Middle frontal gyrus (tissue), 1 donor: ENCODE data around the gene FHAD1.

Source experiments
- DNase-seq: peaks from one replicate; pipeline ENCODE4 v3.0.0-alpha.2; 2015; ENCODE audit warnings: low spot score; ENCODE audit errors: extremely low spot score

FHAD1 gene

GRCh38 chr1:15394258-15394690, 147.3 kb downstream of the FHAD1 start:
- no peak for DNase-seq

- DNase-seq: no peak
Observed at GRCh38 chr1:15397236-15397635, 150.2 kb downstream of the FHAD1 start.

DNA sequence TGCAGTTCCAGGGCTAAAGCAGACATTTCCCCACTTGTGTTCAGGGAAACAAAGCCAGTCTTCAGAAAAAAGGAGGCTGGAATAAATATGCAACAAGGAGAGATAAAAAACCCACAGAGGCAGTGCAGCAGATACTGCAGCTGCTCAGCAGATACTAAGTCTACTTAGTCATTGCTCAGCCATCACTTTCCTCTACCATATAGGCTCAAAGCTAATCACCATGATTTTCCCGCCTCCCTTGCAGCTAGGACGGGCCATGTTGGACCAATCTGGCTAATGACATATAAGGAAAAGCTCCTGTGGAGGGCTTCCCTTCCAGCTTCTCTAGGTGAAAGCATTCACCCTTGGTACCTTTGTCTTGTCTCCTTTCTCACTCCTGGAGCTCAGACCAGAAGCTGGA, 152.7 kb downstream of the FHAD1 start:
- DNase-seq: no peak

DNA sequence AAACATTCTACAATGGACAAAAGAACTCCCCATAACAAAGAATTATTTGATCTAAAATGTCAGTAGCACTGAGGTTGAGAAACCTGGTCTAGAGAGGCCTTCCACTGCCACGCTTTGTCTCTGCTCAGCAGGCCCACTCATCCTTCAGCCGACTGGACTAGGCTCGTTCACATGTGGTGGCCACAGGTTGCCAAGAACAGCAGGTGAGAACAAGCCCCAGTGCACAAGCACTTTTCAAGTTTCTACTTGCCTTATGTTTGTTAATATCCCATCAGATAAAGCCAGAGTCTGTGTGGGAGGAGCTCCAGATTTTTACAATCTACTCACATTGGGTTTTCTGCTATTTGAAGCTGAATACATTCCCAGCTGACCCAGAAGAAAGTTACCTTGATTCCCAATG, 153.6 kb downstream of the FHAD1 start:
- no peak for DNase-seq

DNA sequence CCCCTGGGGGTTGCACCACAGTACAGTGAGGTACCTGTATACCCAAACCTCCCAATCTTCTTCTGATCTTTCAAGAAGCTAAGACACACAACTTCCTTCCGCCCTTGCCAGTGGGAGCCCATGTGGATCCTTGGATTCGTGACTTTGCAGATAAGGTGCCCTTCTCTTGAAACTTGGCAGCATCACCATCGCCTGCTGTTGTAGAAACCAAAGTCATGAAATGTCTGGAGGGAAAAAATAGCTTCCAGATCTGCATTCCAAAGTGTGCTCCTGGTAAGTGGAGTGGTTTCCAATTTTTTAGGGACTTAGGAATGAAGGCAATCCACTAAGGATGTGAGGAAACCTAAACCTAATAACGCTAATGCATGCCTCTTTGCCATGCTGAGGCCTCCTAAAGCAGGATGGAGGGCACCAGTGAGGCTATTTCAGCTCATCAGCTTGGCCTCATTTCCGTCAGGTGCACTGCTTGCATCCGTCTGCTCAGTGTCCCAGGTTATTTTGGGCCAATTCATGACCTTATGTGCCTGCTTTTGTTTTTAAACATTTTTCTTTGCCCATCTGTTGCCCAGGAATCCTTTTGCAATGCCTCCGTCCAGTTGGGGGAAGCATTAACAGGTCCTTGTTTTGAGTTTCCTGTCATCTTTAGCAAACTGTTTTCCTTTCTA, 154.5 kb downstream of the FHAD1 start:
- DNase-seq: no peak

DNA sequence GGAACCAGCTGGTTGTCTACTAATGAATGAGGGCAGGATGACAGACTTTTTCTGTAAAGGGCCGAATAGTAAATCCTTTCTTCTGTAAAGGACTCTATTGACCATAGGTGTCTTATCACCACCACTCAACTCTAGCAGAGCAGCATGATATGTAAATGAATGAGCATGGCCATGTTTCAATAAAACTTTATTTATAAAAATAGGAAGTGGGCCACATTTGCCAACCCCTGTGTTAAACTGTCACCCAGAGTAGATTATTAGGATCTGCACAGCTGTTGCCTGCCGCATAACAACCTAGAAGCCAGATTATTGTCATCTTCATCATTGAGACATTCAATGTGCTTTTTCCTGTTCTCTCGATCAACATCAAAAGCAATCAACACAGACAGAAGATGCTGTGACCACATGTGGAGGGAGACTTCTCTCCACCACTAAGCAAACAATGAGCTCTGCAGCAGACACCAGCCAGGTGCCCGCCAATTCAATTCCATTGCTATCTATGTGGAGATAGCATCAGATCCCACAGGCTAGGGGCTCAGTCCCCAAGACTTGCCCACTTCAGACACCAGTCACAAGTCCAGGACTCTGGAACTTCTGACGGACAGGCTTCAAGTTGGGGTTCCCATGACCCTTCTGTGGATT, 155.9 kb downstream of the FHAD1 start:
- no peak for DNase-seq

DNA sequence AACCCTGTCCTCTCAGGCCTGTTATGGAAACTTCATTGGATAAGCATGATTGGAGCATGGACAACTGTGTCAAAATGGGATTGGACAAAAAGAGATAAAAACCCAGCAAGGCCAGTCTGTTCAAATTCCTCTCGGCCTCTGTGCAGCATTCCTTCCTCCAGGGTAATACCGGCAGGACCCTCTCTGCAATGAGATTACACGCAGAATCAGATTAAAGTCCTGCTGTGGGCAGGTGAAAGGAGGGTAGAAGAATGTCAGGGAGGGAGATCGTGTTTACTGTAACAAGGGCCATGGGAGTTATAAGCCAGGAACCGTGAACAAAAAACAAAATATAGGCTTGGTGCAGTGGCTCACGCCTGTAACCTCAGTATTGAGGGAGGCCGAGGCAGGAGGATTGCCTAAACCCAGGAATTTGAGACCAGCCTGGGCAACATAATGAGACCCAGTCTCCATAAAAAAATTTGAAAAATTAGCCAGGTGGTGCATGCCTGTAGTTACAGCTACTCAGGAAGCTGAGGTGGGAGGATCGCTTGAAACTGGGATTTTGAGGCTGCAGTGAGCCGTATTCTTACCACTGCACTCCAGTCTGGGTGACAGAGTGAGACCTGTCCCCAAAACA, 157.0 kb downstream of the FHAD1 start:
- DNase-seq: no peak

GRCh38 chr1:15405106-15405850, 158.3 kb downstream of the FHAD1 start:
- DNase-seq: no peak

GRCh38 chr1:15406614-15407559, 159.9 kb downstream of the FHAD1 start:
- DNase-seq: no peak

DNA sequence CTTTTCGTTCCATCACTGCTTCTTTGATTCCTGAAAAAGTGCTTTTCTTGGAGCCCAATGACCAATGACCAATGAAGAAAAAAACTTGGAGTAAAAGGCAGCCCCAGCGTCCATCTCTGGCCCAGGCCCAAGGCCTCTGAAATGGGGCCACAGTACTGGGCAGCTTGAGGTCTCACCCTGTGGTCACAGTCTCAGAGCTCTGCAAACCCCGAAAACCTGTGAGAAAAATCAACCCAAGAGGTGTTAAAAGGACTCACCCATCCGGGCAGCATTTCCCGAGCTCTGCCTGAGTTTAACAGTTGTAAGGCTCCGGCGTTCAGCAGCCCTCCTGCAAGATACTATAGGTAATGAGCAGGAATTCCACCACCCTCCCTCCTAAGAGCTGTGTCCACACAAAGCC, 160.6 kb downstream of the FHAD1 start:
- no peak for DNase-seq

DNA sequence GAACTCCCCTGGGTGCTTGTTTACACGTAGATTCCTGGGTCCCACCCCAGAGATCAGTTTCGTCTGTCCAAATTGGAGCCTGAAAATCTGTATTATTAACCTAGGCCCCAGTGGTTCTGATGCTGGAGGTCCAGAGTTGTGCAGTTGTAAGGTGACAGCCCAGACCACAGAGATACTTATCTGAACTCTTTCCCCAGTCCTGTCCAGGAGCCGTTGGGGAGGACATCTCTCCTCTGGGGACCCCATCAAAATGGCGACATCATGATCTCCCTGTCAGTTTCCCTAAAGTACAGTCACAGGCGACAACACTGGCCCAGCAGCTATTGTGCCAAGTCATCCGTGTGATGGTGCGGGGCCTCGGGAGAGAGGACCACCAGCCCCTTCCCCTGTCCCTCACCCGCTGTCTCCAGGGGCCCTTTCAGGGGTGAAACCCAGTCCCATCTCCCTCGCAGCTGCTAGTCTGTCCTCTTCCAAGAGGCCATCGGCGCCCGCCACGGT, 161.9 kb downstream of the FHAD1 start:
- DNase-seq: no peak

GRCh38 chr1:15409388-15410222, 162.6 kb downstream of the FHAD1 start, which contains the start of gene EFHD2:
Gene EFHD2 (plus strand): TSS chr1:15409888. CDS start chr1:15409972, 84 bp downstream.
- peak; percentile 53 for DNase-seq

DNA sequence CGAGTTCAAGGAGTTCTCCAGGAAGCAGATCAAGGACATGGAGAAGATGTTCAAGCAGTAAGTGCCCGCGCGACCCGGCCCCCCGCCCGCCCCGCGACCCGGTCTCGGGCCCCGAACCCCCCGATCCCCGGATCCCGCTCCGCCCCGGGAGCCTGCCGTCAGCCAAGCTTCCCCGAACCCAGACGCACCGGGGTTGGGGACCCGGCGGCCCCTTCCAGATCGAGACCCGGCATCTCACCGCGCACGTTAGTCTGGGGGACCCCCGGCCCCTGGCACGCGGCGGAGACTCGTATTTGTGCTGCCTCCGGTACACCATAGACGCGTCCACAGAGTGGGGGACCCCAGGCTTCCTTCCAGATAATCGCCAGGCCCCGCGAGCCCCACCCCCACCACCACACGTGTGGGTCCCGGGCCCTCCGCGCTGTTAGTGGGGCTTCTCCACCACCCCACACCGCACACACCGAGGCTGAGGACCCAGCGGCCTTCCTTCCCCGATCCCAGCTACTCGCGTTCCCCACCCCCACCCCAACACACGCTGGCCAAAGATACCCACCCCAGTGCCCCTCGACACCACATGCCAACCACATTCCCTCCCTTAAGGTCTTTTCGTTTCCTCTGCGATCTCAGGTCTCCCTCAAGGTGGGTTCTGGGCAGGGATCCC, 163.3 kb downstream of the FHAD1 start:
- DNase-seq: no peak

- no peak for DNase-seq
Observed at GRCh38 chr1:15410884-15411245, 163.8 kb downstream of the FHAD1 start.

DNA sequence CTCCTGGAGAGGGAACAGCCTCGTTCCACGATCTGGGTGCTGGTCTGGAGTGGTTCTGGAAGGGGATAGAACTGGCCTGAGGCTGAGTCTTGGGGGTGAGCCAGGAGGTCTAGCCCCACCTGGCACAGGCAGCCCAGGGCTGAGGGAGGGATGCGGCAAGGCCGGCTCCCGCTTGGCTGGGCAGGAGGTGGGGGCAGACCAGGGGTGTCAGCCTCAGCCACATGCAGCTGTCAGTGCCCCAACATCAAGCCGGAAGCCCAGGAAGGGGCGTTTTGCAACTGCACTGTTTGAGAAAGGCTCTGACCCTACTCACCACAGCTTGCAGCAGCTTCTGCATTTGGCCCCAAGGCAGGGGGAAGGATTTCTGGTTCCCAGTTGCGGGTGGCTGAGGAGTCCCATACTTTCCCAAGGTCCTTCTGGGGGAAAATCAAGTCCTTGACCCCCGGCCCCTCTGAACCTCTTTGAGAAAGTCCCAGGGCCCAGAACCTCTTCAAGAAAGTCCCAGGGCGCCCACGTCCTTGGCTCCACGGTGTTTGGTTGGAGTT, 164.6 kb downstream of the FHAD1 start:
- no peak for DNase-seq

DNA sequence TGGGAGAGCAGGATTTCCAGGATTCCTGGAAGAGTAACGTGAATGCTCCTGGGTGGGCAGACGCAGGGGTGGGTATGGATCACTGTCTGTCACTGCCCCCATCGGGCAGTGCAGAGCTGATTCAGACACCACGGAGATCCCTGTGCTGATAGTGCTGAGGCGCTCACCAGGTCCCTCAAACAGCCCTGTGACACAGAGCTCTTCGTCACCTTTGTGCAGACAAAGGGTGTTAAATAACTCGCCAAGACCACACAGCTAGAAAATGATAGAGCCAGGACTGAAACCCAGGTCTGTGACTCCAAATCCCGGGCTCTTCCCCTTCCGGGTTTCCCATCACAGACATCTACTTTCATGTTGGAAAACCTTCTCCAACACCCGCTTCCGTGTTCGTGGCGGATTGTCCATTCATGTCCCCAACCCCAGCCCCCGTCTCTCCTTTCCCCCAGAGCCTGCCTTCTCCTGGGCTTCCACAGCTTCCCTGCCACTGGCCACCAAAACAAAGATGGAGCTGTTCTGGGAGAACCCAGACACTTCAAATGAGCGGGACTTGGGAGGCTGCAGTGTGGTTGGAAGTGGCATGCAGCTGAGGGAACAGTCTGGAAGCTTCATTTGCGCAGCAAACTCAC, 165.3 kb downstream of the FHAD1 start:
- DNase-seq: no peak

GRCh38 chr1:15412843-15413242, 165.8 kb downstream of the FHAD1 start:
- DNase-seq: no peak
